NB4 (cell line): Measurements from ENCODE around the gene PTPRD.

ENCODE experiments used
- CTCF ChIP-seq: IDR thresholded peaks from one replicate; pipeline ENCODE4 v1.5.1; 2012; ENCODE audit warnings: low read depth, low read length
- MYC ChIP-seq: IDR thresholded peaks from 2 replicates; pipeline ENCODE4 v1.6.1; 2011; ENCODE audit warnings: low read depth, low read length

GRCh38 chr9:8521112-8521511, 2091.7 kb downstream of the PTPRD start:
- TF ChIP-seq CTCF (no peak), MYC (no peak)
